Fibroblast of skin of scalp (primary cell): Measurements from ENCODE around the gene MUCL3.
"Not testable (repeated sequence)": the region's sequence is repeated elsewhere in the genome, so short reads cannot be mapped to it uniquely, and the experiment has no call there.

Experiments used
- DNase-seq: peaks from one replicate; pipeline ENCODE4 v3.0.0-alpha.2; 2013

Gene MUCL3

GRCh38 chr6:30942338-30943060 is 1.7 kb downstream of the MUCL3 start:
- DNase-seq, result peak; percentile 91

- DNase-seq, result no peak
Measured at GRCh38 chr6:30944051-30944450, 3.3 kb downstream of the MUCL3 start.

- DNase-seq, result no peak
Measured at GRCh38 chr6:30945281-30945680, 4.5 kb downstream of the MUCL3 start.

GRCh38 chr6:30947231-30947630 is 6.5 kb downstream of the MUCL3 start:
- DNase-seq, result no peak

- DNase-seq, result no peak
Measured at GRCh38 chr6:30948811-30949210, 8.0 kb downstream of the MUCL3 start.

- no peak for DNase-seq
Measured at GRCh38 chr6:30951907-30952469, 11.2 kb downstream of the MUCL3 start.

GRCh38 chr6:30954631-30955366 is 14.0 kb downstream of the MUCL3 start:
- DNase-seq, result no peak

DNA sequence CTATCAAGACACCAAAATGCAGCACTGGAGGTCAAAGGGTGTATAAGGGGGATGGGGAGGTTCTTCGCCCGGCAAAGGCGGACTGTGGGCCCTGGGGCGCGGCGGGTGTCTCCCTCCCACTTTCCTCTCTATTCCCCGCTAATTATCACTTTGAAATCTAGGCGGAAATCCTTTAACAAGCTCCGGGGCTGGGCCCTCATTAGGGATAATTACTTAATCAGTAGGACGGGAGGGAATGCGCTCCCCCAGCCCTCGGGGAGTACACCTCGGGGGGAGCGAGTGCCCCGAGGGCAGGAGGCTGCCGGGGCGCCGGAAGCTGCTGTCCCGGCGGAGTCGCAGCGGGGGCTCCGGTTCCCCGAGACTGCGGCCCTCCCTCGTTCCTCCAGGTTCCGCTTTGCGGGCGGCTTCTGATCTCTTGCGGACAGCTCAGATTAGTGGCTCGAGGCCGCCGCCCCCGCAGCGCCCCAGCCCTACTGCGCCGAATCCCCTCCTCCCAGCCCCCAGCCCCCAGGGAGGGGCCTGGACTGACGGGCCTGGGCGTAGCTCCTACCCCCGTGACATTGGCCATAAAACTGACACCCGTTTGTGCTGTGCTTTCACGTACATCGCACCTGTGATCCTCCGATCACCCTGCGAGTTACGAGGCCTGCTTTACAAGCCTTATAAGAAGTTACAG is 14.7 kb downstream of the MUCL3 start:
- peak; percentile 35 for DNase-seq

- DNase-seq, result no peak
Measured at GRCh38 chr6:30957716-30958115, 16.9 kb downstream of the MUCL3 start.

DNA sequence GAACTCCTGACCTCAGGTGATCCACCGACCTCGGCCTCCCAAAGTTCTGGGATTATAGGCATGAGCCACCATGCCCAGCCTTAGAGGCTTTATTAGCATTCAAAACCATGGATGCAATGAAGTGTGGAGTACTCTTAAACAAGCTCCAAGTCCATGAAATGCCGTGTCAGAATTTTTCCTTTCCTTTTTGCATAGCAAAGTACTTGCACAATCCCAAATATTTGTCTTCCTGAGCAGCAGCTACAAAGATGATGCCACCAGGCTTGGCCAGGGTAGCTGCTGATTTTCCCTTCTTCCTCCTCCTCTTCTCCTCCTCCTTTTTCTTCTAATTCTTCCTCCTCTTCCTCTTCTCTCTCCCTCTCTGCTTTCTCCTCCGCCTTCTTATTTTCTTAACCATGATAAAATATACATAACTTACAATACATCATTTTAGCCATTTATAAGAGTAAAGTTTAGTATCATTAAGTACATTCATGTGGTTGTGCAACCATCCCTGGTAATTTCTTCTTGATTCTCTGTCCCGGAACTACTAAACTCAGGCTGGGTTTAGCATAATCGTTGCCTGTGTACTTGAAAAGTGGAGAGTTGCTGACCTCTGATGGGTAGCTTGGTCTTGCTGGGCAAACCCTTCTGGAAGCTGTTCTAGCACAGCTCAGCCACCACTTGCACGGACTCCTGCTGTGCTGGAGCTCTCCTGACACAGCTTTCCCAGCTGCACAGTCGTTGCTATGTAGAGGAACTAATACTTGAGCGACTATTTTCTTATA is 20.3 kb downstream of the MUCL3 start:
- DNase-seq, result no peak

DNA sequence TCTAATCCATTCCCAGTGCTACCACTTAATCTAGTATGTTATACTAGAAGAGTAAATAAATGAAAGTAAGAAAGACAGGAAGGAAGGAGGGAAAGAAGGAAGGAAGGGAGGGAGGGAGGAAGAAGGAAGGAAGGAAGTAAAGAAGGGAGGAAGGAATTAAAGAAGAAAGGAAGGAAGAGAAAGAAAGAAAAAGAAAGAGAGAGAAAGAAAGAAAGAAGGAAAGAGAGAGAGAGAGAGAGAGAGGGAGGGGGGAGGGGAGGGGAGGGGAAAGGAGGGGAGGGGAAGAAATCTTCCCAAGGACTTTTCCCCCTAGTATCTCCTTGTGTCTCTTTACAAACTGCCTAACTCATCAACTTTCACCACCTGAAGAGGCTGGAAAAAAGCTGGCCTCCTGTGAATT is 21.9 kb downstream of the MUCL3 start:
- DNase-seq, result no peak

DNA sequence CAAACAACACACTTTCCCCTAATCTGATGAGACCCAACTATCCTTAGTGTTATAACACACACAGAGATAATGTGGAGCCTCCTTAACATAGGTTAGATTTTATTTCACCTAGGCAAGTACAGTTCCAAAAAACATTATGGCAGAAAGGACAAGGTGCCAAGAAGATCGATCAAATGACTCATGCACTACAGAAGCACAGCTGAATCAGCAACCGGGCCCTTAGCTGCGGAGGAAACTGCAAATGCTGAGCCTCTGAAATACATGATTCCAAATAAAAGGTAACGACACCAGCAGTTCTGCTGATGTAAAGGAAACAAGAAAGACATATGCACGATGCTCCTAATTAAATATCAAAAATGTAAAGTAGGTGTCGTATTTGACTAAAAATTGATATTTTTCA is 22.9 kb downstream of the MUCL3 start:
- no peak for DNase-seq

DNA sequence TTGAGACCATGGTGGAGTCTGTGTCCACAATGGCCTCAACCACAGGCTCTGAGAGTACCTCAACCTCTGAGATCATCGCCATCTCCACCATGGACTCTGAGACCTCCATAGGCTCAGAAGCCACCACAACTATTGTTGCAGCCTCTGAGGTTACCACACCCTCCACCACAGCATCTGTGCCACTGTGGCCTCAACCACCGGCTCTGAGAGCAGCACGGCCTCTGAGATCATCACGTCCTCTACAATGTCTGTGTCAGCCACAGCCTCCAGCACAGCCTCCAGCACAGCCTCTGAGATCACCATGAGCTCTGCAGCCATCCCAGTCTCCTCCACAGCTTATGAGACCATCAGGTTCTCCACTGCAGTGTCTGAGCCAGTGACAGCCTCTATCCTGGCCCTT is 23.3 kb downstream of the MUCL3 start:
- DNase-seq, result no peak

DNA sequence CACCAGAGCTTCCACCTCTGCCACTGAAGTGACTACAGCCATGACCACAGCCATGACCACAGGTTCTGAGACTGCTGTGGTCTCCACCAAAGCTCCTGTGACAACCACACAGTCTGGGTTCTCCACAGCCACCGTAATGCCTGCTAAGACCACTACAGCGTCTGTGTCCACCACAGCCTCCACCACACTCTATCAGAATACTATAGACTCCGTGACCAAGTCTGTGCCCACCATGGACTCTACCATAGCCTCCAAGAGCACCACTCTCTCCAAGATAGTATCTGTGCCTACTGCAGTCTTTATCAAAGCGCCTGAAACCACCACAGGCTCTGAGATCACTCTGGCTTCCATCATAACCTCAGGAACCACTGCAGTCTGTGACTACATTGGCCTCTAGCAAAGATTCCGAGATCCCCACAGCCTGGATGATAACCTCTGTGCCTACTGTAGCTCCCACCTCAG is 24.4 kb downstream of the MUCL3 start:
- DNase-seq, result no peak

GRCh38 chr6:30966154-30966553 is 25.4 kb downstream of the MUCL3 start:
- no peak for DNase-seq

DNA sequence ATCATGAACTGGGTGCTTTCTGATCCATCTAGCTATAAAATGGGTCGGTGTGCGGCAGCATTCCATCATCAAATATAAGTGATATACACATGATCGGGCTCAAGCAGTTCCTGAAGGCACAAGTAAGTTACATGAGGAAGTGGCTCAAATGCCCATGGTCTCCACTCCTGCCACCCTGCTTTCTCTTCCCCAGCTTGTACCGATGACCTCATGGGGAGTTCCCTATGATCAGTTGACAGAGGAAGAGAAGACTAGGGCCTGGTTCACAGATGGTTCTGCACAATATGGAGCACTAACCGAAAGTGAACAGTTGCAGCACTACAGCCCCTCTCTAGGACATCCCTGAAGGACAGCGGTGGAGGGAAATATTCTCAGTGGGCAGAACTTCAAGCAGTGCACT is 28.4 kb downstream of the MUCL3 start:
- not testable (repeated sequence) for DNase-seq

DNA sequence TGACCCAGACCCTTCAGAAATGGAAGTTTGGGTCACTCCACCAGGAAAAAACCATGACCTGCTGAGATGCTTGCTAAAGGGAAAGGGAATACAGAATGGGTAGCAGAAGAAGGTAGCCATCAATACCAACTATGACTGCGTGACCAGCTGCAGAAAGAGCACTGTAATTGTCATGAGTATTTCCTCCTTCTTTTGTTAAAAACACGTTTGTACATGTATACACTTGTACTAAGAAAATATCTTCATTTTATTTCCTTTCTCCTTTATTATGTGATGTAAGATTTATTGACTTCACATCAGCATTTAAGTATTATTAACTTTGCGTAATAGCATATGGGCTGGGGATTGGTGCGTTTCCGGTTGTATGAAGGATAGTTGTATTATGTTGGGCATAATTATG is 30.2 kb downstream of the MUCL3 start:
- DNase-seq, result no peak

GRCh38 chr6:30972816-30973215 is 32.0 kb downstream of the MUCL3 start:
- no peak for DNase-seq

- no peak for DNase-seq
Measured at GRCh38 chr6:30974490-30975252, 33.9 kb downstream of the MUCL3 start.

DNA sequence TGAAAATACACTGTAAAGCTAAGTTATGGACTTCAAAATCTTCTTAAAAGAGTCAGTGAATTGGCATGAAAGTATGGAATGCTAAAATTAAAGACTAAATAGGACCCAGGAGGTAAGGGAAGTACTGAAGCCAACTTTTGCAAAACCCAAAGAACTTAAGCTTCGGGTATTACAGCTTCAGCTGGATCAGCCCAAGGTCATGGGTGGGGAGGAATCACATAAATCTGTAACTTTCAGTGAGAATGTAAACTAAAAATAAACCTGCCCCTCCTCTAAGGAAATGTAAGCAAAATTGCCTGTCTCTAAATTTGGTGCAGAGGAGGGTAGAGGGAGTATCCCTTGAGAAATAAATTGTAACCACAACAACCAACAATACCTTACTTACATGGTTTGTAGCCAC is 38.4 kb downstream of the MUCL3 start:
- DNase-seq, result no peak

- no peak for DNase-seq
Measured at GRCh38 chr6:30979690-30980089, 38.9 kb downstream of the MUCL3 start.
